Hippocampal formation (tissue), 2 donors: ENCODE data around the gene SPSB2.
A peak's percentile ranks its signal among the peaks of the same experiment; 100 is the strongest.
"Not testable (repeated sequence)": the region's sequence is repeated elsewhere in the genome, so short reads cannot be mapped to it uniquely, and the experiment has no call there.

Experiments
- DNase-seq, 2 donors: peaks; one replicate each; lab custom pipeline; 2025; lab: John Stamatoyannopoulos, UW

The SPSB2 gene

GRCh38 chr12:6902448-6902847, 29.3 kb upstream of the SPSB2 start:
- no peak for DNase-seq

- peak in 1 of 2 donors; percentile 46 for DNase-seq
Observed at GRCh38 chr12:6899837-6900519, 26.9 kb upstream of the SPSB2 start.

DNA sequence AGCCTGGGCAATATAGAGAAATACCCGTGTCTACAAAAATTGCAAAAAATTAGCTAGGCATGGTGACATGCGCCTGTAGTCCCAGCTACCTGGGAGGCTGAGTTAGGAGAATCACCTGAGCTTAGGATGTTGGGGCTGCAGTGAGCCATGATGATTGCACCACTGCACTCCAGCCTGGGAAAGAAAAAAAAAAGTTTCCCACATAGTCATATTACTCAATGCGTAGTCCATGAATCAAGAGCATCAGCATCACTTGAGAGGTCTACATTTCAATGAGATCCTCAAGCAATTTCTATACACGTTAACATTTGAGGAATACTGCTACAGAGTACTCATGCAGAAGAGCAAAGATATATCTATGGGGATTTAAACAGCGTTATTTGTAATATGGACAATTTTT, 26.3 kb upstream of the SPSB2 start:
- no peak for DNase-seq

GRCh38 chr12:6896846-6897435, 23.8 kb upstream of the SPSB2 start:
- no peak for DNase-seq

DNA sequence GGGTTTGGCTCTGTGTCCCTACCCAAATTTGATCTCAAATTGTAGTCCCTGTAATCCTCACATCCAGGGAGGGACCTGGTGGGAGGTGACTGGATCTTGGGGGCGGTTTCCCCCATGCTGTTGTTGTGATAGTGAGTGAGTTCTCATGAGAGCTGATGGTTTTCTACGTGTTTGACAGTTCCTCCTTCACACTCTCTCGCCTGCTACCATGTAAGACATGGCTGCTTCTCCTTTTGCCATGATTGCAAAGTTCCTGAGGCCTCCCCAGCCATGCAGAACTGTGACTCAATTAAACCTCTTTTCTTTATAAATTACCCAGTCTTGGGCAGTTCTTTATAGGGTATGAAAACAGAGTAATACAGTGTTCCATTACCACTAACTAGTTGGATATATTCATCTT, 21.2 kb upstream of the SPSB2 start:
- no peak for DNase-seq

DNA sequence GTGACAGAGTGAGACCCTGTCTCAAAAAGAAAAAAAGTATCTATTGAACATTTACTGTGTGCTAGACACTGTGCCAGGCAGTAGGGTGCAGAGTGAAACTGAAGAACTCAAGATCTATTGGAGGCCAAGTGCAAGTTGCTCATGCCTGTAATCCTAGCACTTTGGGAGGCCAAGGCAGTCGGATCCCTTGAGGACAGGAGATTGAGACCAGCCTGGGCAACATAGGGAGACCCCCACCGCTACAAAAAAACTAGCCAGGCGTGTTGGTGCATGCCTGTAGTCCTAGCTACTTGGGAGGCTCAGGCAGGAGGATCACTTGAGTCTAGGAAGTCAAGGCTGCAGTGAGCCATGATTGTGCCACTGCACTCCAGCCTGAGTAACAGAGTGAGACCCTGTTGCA, 19.6 kb upstream of the SPSB2 start:
- not testable (repeated sequence) for DNase-seq

- no peak for DNase-seq
Observed at GRCh38 chr12:6891646-6892001, 18.5 kb upstream of the SPSB2 start.

- peak; percentile 96 to 97 for DNase-seq
Observed at GRCh38 chr12:6890789-6891645, 17.9 kb upstream of the SPSB2 start.

GRCh38 chr12:6889775-6890573, 16.9 kb upstream of the SPSB2 start:
- DNase-seq = not testable (repeated sequence)

GRCh38 chr12:6888794-6889193, 15.7 kb upstream of the SPSB2 start:
- not testable (repeated sequence) for DNase-seq

GRCh38 chr12:6888360-6888759, 15.3 kb upstream of the SPSB2 start:
- no peak for DNase-seq

GRCh38 chr12:6887460-6887859, 14.4 kb upstream of the SPSB2 start:
- no peak for DNase-seq

- DNase-seq = not testable (repeated sequence)
Observed at GRCh38 chr12:6886206-6886999, 13.3 kb upstream of the SPSB2 start.

DNA sequence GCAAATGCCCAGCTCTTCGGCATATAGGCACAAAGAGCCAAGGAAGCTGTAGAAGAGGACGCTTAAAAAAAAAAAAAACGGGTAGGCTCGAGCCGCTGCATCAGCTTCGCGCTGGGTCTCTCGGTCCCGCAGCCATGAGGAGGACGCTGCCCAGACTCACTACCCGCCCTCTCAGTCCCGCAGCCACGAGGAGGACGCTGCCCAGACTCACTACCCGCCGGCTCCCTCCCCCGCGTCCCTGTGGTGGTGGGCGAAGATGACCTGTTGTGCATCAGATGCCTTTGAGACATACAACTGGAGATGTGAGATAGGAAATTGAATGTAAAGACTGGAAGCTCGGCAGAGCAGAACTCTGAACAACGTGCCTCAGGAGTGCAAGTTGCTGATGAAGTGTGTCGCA, 11.4 kb upstream of the SPSB2 start:
- DNase-seq = no peak

DNA sequence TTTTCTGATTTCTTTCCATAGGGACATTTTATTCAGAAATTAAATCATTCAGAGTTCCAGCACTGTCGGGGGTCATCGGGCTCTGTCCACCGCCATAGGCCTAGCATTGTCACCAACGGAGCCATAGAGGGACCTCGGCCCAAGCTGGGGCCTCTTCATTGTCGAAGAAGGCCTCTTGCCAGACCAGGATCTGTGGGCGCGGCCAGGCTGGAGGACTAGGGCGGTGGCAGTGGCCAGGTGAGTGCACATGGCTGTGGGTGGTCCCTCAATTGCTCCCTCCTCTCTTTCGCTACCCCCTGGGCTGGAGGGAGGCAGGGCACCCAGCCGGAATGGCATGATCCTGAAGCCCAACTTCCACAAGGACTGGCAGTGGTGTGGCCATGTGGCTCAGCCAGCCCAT, 10.6 kb upstream of the SPSB2 start:
- no peak for DNase-seq

DNA sequence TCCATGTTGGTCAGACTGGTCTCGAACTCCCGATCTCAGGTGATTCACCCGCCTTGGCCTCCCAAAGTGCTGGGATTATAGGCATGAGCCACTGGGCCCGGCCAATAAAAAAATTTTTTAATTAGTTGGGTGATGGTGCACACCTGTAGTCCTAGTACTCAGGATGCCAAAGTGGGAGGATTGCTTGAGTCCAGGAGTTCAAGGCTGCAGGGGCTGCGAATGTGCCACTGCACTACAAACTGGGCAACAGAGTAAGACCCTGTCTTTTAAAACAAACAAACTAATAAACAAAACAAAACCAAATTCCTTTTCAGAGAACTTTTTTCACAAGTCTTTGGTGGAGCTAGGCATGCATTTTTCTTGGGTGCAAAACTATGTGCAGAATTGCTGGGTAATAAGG, 10.1 kb upstream of the SPSB2 start:
- DNase-seq = no peak

DNA sequence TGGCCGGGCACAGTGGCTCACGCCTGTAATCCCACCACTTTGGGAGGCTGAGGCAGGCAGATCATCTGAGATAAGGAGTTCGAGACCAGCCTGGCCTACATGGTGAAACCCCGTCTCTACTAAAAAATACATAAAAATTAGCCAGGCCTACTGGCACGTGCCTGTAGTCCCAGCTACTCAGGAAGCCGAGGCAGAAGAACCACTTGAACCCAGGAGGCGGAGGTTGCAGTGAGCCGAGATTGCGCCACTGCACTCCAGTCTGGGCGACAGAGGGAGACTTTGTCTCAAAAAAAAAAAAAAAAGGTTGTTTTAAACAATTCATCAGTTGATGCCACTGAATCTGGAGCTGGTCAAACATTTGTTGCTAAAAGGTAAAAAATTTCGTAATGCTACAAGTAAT, 6.7 kb upstream of the SPSB2 start:
- not testable (repeated sequence) for DNase-seq

GRCh38 chr12:6874015-6874368, 889 bp upstream of the SPSB2 start:
- not testable (repeated sequence) for DNase-seq

GRCh38 chr12:6872073-6873048, 742 bp downstream of the SPSB2 start:
- DNase-seq = peak; percentile 65 to 70
